Measurements from ENCODE around the gene CHN2.

DNA sequence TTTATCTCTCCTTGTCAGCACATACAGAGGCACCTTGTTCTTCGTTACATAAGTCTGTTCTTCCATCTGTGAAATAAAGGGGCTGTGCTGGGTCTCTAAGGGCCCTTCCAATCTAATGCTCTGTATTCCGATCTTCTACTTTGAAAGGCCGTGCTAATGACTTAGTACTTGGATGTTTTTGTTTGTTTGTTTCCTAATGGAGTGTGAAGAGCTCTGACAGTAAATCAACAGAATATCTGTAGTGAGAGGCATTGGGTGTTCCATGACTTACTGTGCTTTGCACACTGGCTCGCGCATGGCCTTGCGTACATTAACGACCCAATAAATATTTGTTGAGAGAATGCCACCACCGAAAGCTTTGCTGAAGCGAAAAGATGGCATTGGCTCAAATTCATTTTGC, 162.1 kb downstream of the CHN2 start:
- TF ChIP-seq POLR2A (IDR thresholded peaks at IDR 0.05; ENCODE audit: low read depth, low read length) = no peak
- TF ChIP-seq POLR2AphosphoS5 (IDR thresholded peaks at IDR 0.05; ENCODE audit: low read depth, low read length) = no peak
- no peak for TF ChIP-seq POU2F2 (IDR thresholded peaks at IDR 0.05; ENCODE audit: low read depth, low read length)
